GM21737 (cell line): ENCODE results near the gene ADGRL2.

Source experiments
- ATAC-seq: cut with Tn5 transposase; IDR thresholded peaks from one replicate; pipeline ENCODE4 v1.9.1; 2021; ENCODE audit warnings: mild to moderate bottlenecking, moderate library complexity; ENCODE audit not compliant: unreplicated experiment

Gene ADGRL2

GRCh38 chr1:81899214-81899821 is 98.6 kb downstream of the ADGRL2 start:
- no peak for ATAC-seq

GRCh38 chr1:81907575-81907974 is 106.8 kb downstream of the ADGRL2 start:
- ATAC-seq: no peak

- no peak for ATAC-seq
Measured at GRCh38 chr1:81912383-81912782, 111.6 kb downstream of the ADGRL2 start.

- no peak for ATAC-seq
Measured at GRCh38 chr1:81915937-81916336, 115.2 kb downstream of the ADGRL2 start.

GRCh38 chr1:81920245-81920740 is 119.6 kb downstream of the ADGRL2 start:
- ATAC-seq: no peak

- ATAC-seq: no peak
Measured at GRCh38 chr1:81920886-81921285, 120.2 kb downstream of the ADGRL2 start.

GRCh38 chr1:81921344-81921743 is 120.6 kb downstream of the ADGRL2 start:
- no peak for ATAC-seq

GRCh38 chr1:81921851-81922462 is 121.2 kb downstream of the ADGRL2 start:
- ATAC-seq: no peak

GRCh38 chr1:81922955-81923354 is 122.2 kb downstream of the ADGRL2 start:
- no peak for ATAC-seq

GRCh38 chr1:81929106-81929505 is 128.4 kb downstream of the ADGRL2 start:
- ATAC-seq: no peak

- no peak for ATAC-seq
Measured at GRCh38 chr1:81936853-81937252, 136.1 kb downstream of the ADGRL2 start.

GRCh38 chr1:81937791-81938450 is 137.2 kb downstream of the ADGRL2 start:
- no peak for ATAC-seq

GRCh38 chr1:81948495-81948894 is 147.8 kb downstream of the ADGRL2 start:
- no peak for ATAC-seq

- no peak for ATAC-seq
Measured at GRCh38 chr1:81949421-81949820, 148.7 kb downstream of the ADGRL2 start.

- no peak for ATAC-seq
Measured at GRCh38 chr1:81950037-81950436, 149.3 kb downstream of the ADGRL2 start.

GRCh38 chr1:81950591-81951244 is 150.0 kb downstream of the ADGRL2 start:
- ATAC-seq: no peak

GRCh38 chr1:81954534-81955020 is 153.8 kb downstream of the ADGRL2 start:
- ATAC-seq: no peak

- ATAC-seq: no peak
Measured at GRCh38 chr1:81967951-81968350, 167.2 kb downstream of the ADGRL2 start.

- no peak for ATAC-seq
Measured at GRCh38 chr1:81970416-81970815, 169.7 kb downstream of the ADGRL2 start.

GRCh38 chr1:81974222-81974841 is 173.6 kb downstream of the ADGRL2 start:
- ATAC-seq: no peak
